CD4-positive, alpha-beta memory T cell (primary cell): ENCODE results near the gene NRARP. TPM values are rescaled to one million over a fixed set of nuclear protein-coding genes. Genes with fewer than 3 reads are reported as not detected.

Experiments
- CTCF ChIA-PET: fragments of 350-600 bp; sonication (Branson Sonifier 250); formaldehyde crosslinking; loops from one replicate; lab custom pipeline; 2021; ENCODE audit warnings: inconsistent platforms; ENCODE audit not compliant: partially characterized antibody; lab: Charles Lee
- POLR2A ChIA-PET: fragments of 350-600 bp; sonication (Branson Sonifier 250); formaldehyde crosslinking; loops from one replicate; lab custom pipeline; 2021; ENCODE audit not compliant: partially characterized antibody; lab: Charles Lee
- DNase-seq, 5 donors: peaks; one replicate each; pipeline versions ENCODE4 v3.0.0 to v3.0.0-alpha.2; 2020 to 2022; ENCODE audit warnings: mixed read lengths in 1 of 5
- H3K27ac ChIP-seq: one replicate; pipeline ENCODE4 v1.7.0; 2013; ENCODE audit warnings: low read depth, low read length
- H3K27me3 ChIP-seq: 2 replicates; pipeline ENCODE4 v1.7.0; 2013; ENCODE audit warnings: mild to moderate bottlenecking, low read length, moderate library complexity; ENCODE audit not compliant: insufficient read depth
- H3K36me3 ChIP-seq: 2 replicates; pipeline ENCODE4 v1.7.0; 2013; ENCODE audit warnings: mild to moderate bottlenecking, low read length, moderate library complexity; ENCODE audit not compliant: insufficient read depth
- H3K4me1 ChIP-seq: 2 replicates; pipeline ENCODE4 v1.7.0; 2013; ENCODE audit warnings: mild to moderate bottlenecking, low read length, moderate library complexity; ENCODE audit not compliant: insufficient read depth
- H3K4me3 ChIP-seq, 2 donors: one replicate each; pipeline ENCODE4 v1.7.0; 2013; ENCODE audit warnings: low read length in 2 of 2, mild to moderate bottlenecking in 1 of 2
- H3K9me3 ChIP-seq, 2 donors: one replicate each; pipeline ENCODE4 v1.7.0; 2013; ENCODE audit warnings: low read length in 2 of 2, control low read depth in 1 of 2; ENCODE audit not compliant: control insufficient read depth in 1 of 2
- H3K27ac Mint-ChIP-seq, 7 donors: one replicate each; pipeline ENCODE4 v1.8.0; 2020 to 2021; ENCODE audit warnings: mixed read lengths in 7 of 7, mild to moderate bottlenecking in 6 of 7, inconsistent platforms in 3 of 7, moderate library complexity in 3 of 7
- H3K27me3 Mint-ChIP-seq, 2 donors: one replicate each; pipeline ENCODE4 v1.8.0; 2020 to 2021; ENCODE audit warnings: mixed read lengths in 2 of 2
- H3K36me3 Mint-ChIP-seq, 2 donors: one replicate each; pipeline ENCODE4 v1.8.0; 2020 to 2021; ENCODE audit warnings: mixed read lengths in 2 of 2, inconsistent platforms in 1 of 2, mild to moderate bottlenecking in 1 of 2
- H3K4me1 Mint-ChIP-seq, 4 donors: one replicate each; pipeline ENCODE4 v1.8.0; 2020 to 2021; ENCODE audit warnings: mixed read lengths in 4 of 4, mild to moderate bottlenecking in 1 of 4
- H3K4me3 Mint-ChIP-seq, 8 donors: one replicate each; pipeline ENCODE4 v1.8.0; 2020 to 2021; ENCODE audit warnings: mixed read lengths in 8 of 8, mild to moderate bottlenecking in 7 of 8, moderate library complexity in 6 of 8, inconsistent platforms in 3 of 8
- H3K9me3 Mint-ChIP-seq, 8 donors: one replicate each; pipeline ENCODE4 v1.8.0; 2020 to 2021; ENCODE audit warnings: mixed read lengths in 8 of 8, mild to moderate bottlenecking in 5 of 8, inconsistent platforms in 3 of 8, moderate library complexity in 1 of 8
- intact Hi-C: fragments of 100-400 bp; cut with micrococcal nuclease; formaldehyde crosslinking; loops from one replicate; pipeline ENCODE4 v1.15.1; 2023
- polyA plus RNA-seq, 2 donors: library from polyadenylated mRNA; unstranded; fragments of 300-500 nt; fragmentation: Illumina TruSeq; gene quantifications; one replicate each; pipeline ENCODE4 v1.2.3, GENCODE V29; 2021
- total RNA-seq, 2 experiments: library from RNA; stranded (reverse); gene quantifications; one replicate each; pipeline ENCODE4 v1.2.3, GENCODE V29; 2021

The NRARP gene
- total and polyA plus RNA-seq, 4 experiments from 2014 or later = 0.25 to 0.29 TPM; not detected in 2

DNA sequence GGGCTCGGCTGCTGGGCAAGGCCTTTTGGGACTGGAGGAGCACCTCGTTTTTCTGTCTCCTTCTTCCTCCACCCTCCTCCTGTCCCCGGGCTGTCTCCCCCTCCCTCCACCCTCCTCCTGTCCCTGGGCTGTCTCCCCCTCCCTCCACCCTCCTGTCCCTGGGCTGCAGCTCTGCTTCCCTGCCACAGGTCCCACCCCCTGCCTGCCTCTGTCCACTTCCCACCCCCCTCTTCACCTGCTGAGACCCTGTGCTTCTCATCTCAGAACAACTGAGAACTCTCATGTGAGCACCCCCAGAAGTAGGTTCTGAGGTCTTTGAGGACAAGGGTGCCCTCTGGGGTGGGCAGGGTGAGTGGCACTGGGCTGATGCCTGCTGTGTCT is 30.4 kb downstream of the NRARP start:
- Histone ChIP-seq H3K4me3 (no peak overlapping the region), H3K27me3 (no peaks in the 10 kb centered on the region), H3K4me1 (peaks cover 11% of the 10 kb centered on the region), H3K9me3 (no peaks in the 10 kb centered on the region), H3K27ac (no peak overlapping the region), H3K36me3 (peaks cover 9% of the 10 kb centered on the region)
- intact Hi-C loops = no loop called here
- peak overlapping the region in 2 of 7 donors; percentile 42 to 65 for H3K27ac Mint-ChIP-seq
- no peaks in the 10 kb centered on the region for H3K27me3 Mint-ChIP-seq
- CTCF ChIA-PET = no interaction called here
- no peak overlapping the region for H3K4me3 Mint-ChIP-seq
- H3K36me3 Mint-ChIP-seq = peaks cover 20 to 25% of the 10 kb centered on the region in 2 donors
- peaks cover 12 to 27% (median 19%) of the 10 kb centered on the region in 4 donors for H3K4me1 Mint-ChIP-seq
- H3K9me3 Mint-ChIP-seq = no peaks in the 10 kb centered on the region
- DNase-seq = no peak
- POLR2A ChIA-PET = interaction anchor here (1.2 kb wide), 1 partner anchor 31 kb away, joined by 3 read pairs; the partner anchor contains the start of gene TUBB4B

- peak in 3 of 5 donors; percentile 22 to 37 (median 24) for DNase-seq
- no peaks in the 10 kb centered on the region for H3K27me3 Mint-ChIP-seq
- peaks cover 11% of the 10 kb centered on the region for H3K4me1 ChIP-seq
- H3K27ac ChIP-seq = no peak overlapping the region
- no peaks in the 10 kb centered on the region for H3K9me3 Mint-ChIP-seq
- peaks cover 13% of the 10 kb centered on the region for H3K36me3 ChIP-seq
- peaks cover 11 to 27% (median 18%) of the 10 kb centered on the region in 4 donors for H3K4me1 Mint-ChIP-seq
- POLR2A ChIA-PET = interaction anchor here (1.2 kb wide), 1 partner anchor 30 kb away, joined by 3 read pairs; the partner anchor contains the start of gene TUBB4B
- H3K9me3 ChIP-seq = no peaks in the 10 kb centered on the region
- H3K4me3 ChIP-seq = no peak overlapping the region
- CTCF ChIA-PET = no interaction called here
- peak overlapping the region in 4 of 7 donors; percentile 13 to 73 (median 54) for H3K27ac Mint-ChIP-seq
- no peak overlapping the region for H3K4me3 Mint-ChIP-seq
- no peaks in the 10 kb centered on the region for H3K27me3 ChIP-seq
- intact Hi-C loops = no loop called here
- peaks cover 20 to 25% of the 10 kb centered on the region in 2 donors for H3K36me3 Mint-ChIP-seq
These were observed 31.0 kb downstream of the NRARP start for GRCh38 chr9:137270929-137271695.

GRCh38 chr9:137269231-137269772 is 32.8 kb downstream of the NRARP start:
- H3K27ac ChIP-seq = no peak overlapping the region
- Mint-ChIP-seq H3K9me3 (no peaks in the 10 kb centered on the region), H3K36me3 (peaks cover 20 to 28% of the 10 kb centered on the region in 2 donors), H3K4me1 (peaks cover 8 to 19% (median 13%) of the 10 kb centered on the region in 4 donors), H3K4me3 (no peak overlapping the region), H3K27me3 (no peaks in the 10 kb centered on the region), H3K27ac (no peak overlapping the region)
- peaks cover 11% of the 10 kb centered on the region for H3K4me1 ChIP-seq
- H3K36me3 ChIP-seq = peaks cover 18% of the 10 kb centered on the region
- H3K4me3 ChIP-seq = no peak overlapping the region
- no peaks in the 10 kb centered on the region for H3K27me3 ChIP-seq
- no peaks in the 10 kb centered on the region for H3K9me3 ChIP-seq
- no peak for DNase-seq
- ChIA-PET POLR2A (no interaction called here), CTCF (no interaction called here)
- intact Hi-C loops = no loop called here

DNA sequence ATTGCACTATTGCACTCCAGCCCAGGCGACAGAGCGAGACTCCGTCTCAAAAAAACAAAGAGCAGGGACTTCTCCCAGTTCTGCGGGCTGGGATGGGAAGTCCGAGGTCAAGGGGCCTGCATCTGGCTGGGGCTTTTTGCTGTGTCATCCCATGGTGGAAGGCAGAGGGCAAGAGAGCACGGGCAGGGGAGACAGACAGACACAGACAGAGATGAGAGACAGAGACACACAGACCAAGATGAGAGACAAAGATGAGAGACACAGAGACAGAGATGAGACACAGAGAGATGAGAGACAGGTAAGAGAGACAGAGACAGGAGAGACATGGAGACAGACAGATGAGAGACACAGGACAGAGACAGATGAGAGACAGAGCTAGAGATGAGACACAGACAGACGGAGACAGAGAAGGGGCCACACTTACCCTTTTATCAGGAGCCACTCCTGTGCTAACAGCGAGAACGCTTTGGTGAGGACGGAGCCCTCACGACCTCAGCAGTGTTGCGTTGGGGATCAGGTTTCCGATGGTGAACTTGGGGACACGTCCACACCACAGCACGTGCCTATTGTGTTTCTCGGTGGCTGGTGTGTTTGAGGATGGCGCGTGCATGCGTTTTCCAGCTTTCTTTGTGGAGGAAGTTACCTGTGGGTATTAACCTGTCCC is 33.4 kb downstream of the NRARP start:
- ChIA-PET POLR2A (no interaction called here), CTCF (no interaction called here)
- Mint-ChIP-seq H3K27me3 (no peaks in the 10 kb centered on the region), H3K9me3 (no peaks in the 10 kb centered on the region), H3K27ac (no peak overlapping the region), H3K36me3 (peaks cover 18 to 29% of the 10 kb centered on the region in 2 donors), H3K4me3 (peak overlapping the region in 1 of 8 donors; percentile 27), H3K4me1 (peaks cover 8 to 19% (median 13%) of the 10 kb centered on the region in 4 donors)
- peaks cover 25% of the 10 kb centered on the region for H3K36me3 ChIP-seq
- H3K9me3 ChIP-seq = no peaks in the 10 kb centered on the region
- intact Hi-C loops = no loop called here
- no peak overlapping the region for H3K4me3 ChIP-seq
- H3K27ac ChIP-seq = no peak overlapping the region
- H3K27me3 ChIP-seq = no peaks in the 10 kb centered on the region
- H3K4me1 ChIP-seq = peaks cover 11% of the 10 kb centered on the region
- DNase-seq = no peak

DNA sequence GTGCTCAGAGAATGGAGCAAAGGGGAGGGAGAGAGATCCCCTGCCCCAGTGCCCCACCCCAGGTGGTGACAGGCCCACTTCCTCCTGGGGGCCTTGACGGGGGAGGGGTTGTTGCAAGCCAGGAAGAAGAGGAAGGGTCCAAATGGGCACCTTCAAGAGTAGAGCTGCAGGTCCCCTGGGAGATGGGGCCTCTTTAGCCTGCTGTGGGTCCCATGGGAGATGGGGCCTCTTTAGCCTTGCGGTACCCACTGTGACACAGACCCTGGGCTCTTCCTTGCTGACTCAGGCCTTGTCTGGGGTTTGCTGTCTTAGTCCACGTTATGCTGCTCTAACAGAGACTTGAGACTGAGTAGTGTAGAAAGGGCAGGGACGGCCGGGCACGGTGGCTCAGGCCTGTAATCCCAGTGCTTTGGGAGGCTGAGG is 34.1 kb downstream of the NRARP start:
- CTCF ChIA-PET = interaction anchor here (1.7 kb wide), 1 partner anchor 19 kb away, joined by 3 read pairs; no protein-coding TSS in a partner anchor
- Mint-ChIP-seq H3K27me3 (no peaks in the 10 kb centered on the region), H3K9me3 (no peaks in the 10 kb centered on the region), H3K4me3 (no peak overlapping the region), H3K4me1 (peaks cover 8 to 19% (median 13%) of the 10 kb centered on the region in 4 donors), H3K36me3 (peaks cover 15 to 32% of the 10 kb centered on the region in 2 donors), H3K27ac (peak overlapping the region in 1 of 7 donors; percentile 29)
- peaks cover 11% of the 10 kb centered on the region for H3K4me1 ChIP-seq
- POLR2A ChIA-PET = no interaction called here
- H3K27ac ChIP-seq = no peak overlapping the region
- H3K27me3 ChIP-seq = no peaks in the 10 kb centered on the region
- peaks cover 27% of the 10 kb centered on the region for H3K36me3 ChIP-seq
- no peak for DNase-seq
- intact Hi-C loops = no loop called here
- no peak overlapping the region for H3K4me3 ChIP-seq
- H3K9me3 ChIP-seq = no peaks in the 10 kb centered on the region

DNA sequence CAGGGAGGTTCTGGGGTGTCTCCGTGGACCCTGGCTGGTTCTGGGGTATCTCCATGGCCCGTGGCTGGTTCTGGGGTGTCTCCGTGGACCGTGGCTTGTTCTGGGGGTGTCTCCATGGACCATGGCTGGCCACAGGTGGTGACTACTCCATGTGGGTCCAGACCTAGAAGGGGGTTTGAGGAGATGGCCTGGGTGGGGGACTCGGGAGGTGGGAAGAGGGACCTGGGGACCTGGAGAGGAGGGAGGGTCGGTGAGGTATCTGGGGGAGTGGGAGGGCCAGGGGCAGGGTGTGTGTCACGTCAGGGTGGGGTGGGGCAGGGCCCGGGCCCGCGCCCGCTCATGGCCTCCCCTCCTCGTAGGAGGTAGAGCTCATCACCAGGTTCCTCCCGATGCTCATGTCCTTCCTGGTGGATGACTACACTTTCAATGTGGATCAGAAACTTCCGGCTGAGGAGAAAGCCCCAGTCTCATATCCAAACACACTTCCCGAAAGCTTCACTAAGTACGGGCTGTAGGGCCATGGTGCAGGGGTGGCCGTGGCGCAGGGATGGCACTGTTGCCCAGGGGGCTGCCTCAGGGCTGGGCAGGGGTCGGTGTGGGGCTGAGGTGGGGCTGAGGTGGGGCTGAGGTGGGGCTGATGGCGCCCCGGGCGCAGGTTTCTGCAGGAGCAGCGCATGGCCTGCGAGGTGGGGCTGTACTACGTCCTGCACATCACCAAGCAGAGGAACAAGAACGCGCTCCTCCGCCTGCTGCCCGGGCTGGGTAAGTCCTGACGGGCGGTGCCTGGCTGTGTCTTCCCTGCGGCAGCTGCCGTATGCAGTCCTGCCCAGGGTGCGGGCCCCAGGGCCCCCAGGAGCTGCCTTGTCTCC is 35.3 kb downstream of the NRARP start:
- intact Hi-C loops = no loop called here
- H3K27me3 Mint-ChIP-seq = no peaks in the 10 kb centered on the region
- CTCF ChIA-PET = interaction anchor here (1.7 kb wide), 1 partner anchor 20 kb away, joined by 3 read pairs; no protein-coding TSS in a partner anchor

More for the DNA sequence above, 35.3 kb downstream of the NRARP start:
- H3K27me3 ChIP-seq = no peaks in the 10 kb centered on the region
- no peak for DNase-seq
- Mint-ChIP-seq H3K4me1 (peaks cover 8 to 19% (median 13%) of the 10 kb centered on the region in 4 donors), H3K36me3 (peaks cover 19 to 33% of the 10 kb centered on the region in 2 donors), H3K4me3 (no peak overlapping the region), H3K27ac (no peak overlapping the region), H3K9me3 (no peaks in the 10 kb centered on the region)
- H3K36me3 ChIP-seq = peaks cover 27% of the 10 kb centered on the region
- H3K27ac ChIP-seq = no peak overlapping the region
- no peaks in the 10 kb centered on the region for H3K9me3 ChIP-seq
- H3K4me1 ChIP-seq = peaks cover 10% of the 10 kb centered on the region
- POLR2A ChIA-PET = interaction anchor here (1.5 kb wide), 1 partner anchor 11 kb away, joined by 4 read pairs; the partner anchor contains the start of gene NELFB
- no peak overlapping the region for H3K4me3 ChIP-seq
